ENCODE results near the gene NDUFB2.
"Not testable (repeated sequence)": the region's sequence is repeated elsewhere in the genome, so short reads cannot be mapped to it uniquely, and the experiment has no call there.

NDUFB2 gene

GRCh38 chr7:140691376-140692045, 5.0 kb upstream of the NDUFB2 start:
- no peak for DNase-seq (ENCODE audit: low spot score)

- not testable (repeated sequence) for DNase-seq (ENCODE audit: low spot score)
Measured at GRCh38 chr7:140693849-140694248, 2.7 kb upstream of the NDUFB2 start.

- DNase-seq (ENCODE audit: low spot score) = no peak
Measured at GRCh38 chr7:140694592-140694991, 1.9 kb upstream of the NDUFB2 start.

- DNase-seq (ENCODE audit: low spot score) = no peak
Measured at GRCh38 chr7:140695381-140695780, 1.1 kb upstream of the NDUFB2 start.

GRCh38 chr7:140696024-140696679, 356 bp upstream of the NDUFB2 start:
- peak; percentile 97 for DNase-seq (ENCODE audit: low spot score)

GRCh38 chr7:140697447-140698143, 1.1 kb downstream of the NDUFB2 start:
- DNase-seq (ENCODE audit: low spot score) = no peak

- no peak for DNase-seq (ENCODE audit: low spot score)
Measured at GRCh38 chr7:140698477-140698876, 2.0 kb downstream of the NDUFB2 start.

GRCh38 chr7:140702774-140703173, 6.3 kb downstream of the NDUFB2 start:
- no peak for DNase-seq (ENCODE audit: low spot score)

- no peak for DNase-seq (ENCODE audit: low spot score)
Measured at GRCh38 chr7:140704205-140704604, 7.7 kb downstream of the NDUFB2 start.

GRCh38 chr7:140707132-140707531, 10.6 kb downstream of the NDUFB2 start:
- no peak for DNase-seq (ENCODE audit: low spot score)

GRCh38 chr7:140708764-140709163, 12.3 kb downstream of the NDUFB2 start:
- not testable (repeated sequence) for DNase-seq (ENCODE audit: low spot score)

- not testable (repeated sequence) for DNase-seq (ENCODE audit: low spot score)
Measured at GRCh38 chr7:140712392-140712791, 15.9 kb downstream of the NDUFB2 start.

GRCh38 chr7:140714331-140715040, 18.0 kb downstream of the NDUFB2 start:
- no peak for DNase-seq (ENCODE audit: low spot score)

- DNase-seq (ENCODE audit: low spot score) = no peak
Measured at GRCh38 chr7:140719721-140720120, 23.2 kb downstream of the NDUFB2 start.

GRCh38 chr7:140722254-140722653, 25.7 kb downstream of the NDUFB2 start:
- no peak for DNase-seq (ENCODE audit: low spot score)

- DNase-seq (ENCODE audit: low spot score) = no peak
Measured at GRCh38 chr7:140723006-140723405, 26.5 kb downstream of the NDUFB2 start.

- no peak for DNase-seq (ENCODE audit: low spot score)
Measured at GRCh38 chr7:140723574-140723973, 27.1 kb downstream of the NDUFB2 start.

- no peak for DNase-seq (ENCODE audit: low spot score)
Measured at GRCh38 chr7:140724706-140725105, 28.2 kb downstream of the NDUFB2 start.

- DNase-seq (ENCODE audit: low spot score) = no peak
Measured at GRCh38 chr7:140726281-140726680, 29.8 kb downstream of the NDUFB2 start.

- no peak for DNase-seq (ENCODE audit: low spot score)
Measured at GRCh38 chr7:140732416-140732815, 35.9 kb downstream of the NDUFB2 start.

- DNase-seq (ENCODE audit: low spot score) = no peak
Measured at GRCh38 chr7:140734096-140734495, 37.6 kb downstream of the NDUFB2 start.

- no peak for DNase-seq (ENCODE audit: low spot score)
Measured at GRCh38 chr7:140734729-140735128, 38.2 kb downstream of the NDUFB2 start.

GRCh38 chr7:140738280-140738679, 41.8 kb downstream of the NDUFB2 start:
- no peak for DNase-seq (ENCODE audit: low spot score)
